WI38 (cell line): ENCODE data around the gene FSIP1.

Experiments
- H3K4me3 ChIP-seq: 2 replicates; pipeline ENCODE4 v1.5.1; 2011; ENCODE audit warnings: low read depth, mild to moderate bottlenecking, control low read depth, low read length
- TF ChIP-seq, protein P1 (sequence below): IDR thresholded peaks from 2 replicates; pipeline ENCODE4 v1.5.1; 2012; ENCODE audit warnings: low read depth, mild to moderate bottlenecking, control low read depth, low read length

Gene FSIP1

GRCh38 chr15:39699516-39700374, 82.9 kb downstream of the FSIP1 start:
- TF ChIP-seq, protein P1, sequence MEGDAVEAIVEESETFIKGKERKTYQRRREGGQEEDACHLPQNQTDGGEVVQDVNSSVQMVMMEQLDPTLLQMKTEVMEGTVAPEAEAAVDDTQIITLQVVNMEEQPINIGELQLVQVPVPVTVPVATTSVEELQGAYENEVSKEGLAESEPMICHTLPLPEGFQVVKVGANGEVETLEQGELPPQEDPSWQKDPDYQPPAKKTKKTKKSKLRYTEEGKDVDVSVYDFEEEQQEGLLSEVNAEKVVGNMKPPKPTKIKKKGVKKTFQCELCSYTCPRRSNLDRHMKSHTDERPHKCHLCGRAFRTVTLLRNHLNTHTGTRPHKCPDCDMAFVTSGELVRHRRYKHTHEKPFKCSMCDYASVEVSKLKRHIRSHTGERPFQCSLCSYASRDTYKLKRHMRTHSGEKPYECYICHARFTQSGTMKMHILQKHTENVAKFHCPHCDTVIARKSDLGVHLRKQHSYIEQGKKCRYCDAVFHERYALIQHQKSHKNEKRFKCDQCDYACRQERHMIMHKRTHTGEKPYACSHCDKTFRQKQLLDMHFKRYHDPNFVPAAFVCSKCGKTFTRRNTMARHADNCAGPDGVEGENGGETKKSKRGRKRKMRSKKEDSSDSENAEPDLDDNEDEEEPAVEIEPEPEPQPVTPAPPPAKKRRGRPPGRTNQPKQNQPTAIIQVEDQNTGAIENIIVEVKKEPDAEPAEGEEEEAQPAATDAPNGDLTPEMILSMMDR: no peak
- H3K4me3 ChIP-seq: no peak overlapping the region

GRCh38 chr15:39698444-39699390, 83.9 kb downstream of the FSIP1 start:
- no peak overlapping the region for H3K4me3 ChIP-seq
- TF ChIP-seq, protein P1: no peak

DNA sequence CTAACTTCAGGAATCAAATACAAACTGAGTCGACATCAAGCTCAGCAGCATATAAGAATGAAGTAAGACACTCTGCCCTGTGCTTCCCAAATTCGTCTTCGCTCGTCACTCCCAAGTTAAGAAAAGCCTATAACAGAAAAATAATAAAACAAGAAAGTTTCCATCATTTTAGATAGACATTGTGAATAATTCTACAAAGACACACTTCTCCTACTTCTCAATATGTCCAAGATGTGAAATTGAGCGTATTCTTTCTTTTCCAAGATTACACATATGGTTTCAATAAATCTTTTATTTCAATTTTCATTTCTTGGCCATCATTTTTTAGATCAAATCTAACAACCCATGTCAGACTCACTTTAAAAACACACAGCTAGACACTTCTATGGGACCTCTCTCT, 85.1 kb downstream of the FSIP1 start:
- TF ChIP-seq, protein P1: no peak
- no peak overlapping the region for H3K4me3 ChIP-seq

- TF ChIP-seq, protein P1: no peak
- H3K4me3 ChIP-seq: no peak overlapping the region
Measured at GRCh38 chr15:39695793-39696192, 86.8 kb downstream of the FSIP1 start.

GRCh38 chr15:39692356-39693327, 90.0 kb downstream of the FSIP1 start:
- TF ChIP-seq, protein P1: no peak
- H3K4me3 ChIP-seq: no peak overlapping the region

DNA sequence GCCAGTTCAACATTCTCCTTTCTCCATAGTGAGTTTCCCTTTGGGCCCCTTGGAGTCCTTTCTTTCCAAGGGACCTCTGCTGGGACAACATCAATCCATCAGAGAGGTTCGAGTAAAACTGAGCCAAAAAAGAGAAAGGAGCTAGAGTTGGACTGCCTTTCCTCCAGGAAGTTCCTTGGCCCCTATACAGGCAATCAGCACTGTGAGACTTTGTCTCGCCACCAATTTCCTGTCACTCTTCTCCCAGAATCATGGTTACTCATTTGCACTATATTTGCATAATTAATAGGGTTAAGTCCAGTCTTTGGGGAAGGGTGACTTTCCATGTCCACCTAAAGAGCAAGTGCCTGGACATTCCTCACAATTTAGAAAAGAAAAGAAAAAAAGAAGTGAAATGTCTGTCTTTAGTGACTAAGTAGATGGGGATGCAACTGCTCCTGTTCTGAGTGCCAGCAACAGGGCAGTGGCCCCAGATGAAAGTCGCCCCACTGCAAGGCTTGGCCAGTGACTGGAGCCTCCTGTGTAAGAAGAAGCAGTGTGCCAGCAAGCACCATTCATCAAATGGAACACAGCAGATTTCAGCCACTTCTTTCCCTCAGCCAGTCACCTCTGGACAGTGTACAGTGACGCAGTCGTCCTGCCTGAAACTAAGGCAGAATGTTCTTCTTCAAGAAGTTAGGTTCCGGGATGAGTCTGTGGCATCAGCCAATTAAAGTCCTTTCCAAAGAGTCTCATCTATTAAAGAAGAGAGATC, 91.6 kb downstream of the FSIP1 start:
- TF ChIP-seq, protein P1: no peak
- no peak overlapping the region for H3K4me3 ChIP-seq
